Measurements from ENCODE around the gene CLEC2D.
"Not testable (repeated sequence)": the region's sequence is repeated elsewhere in the genome, so short reads cannot be mapped to it uniquely, and the experiment has no call there.

The CLEC2D gene

GRCh38 chr12:9731393-9731792, 61.9 kb downstream of the CLEC2D start:
- DNase-seq = no peak

- DNase-seq = no peak
These were observed 62.3 kb downstream of the CLEC2D start for GRCh38 chr12:9731797-9732196.

- DNase-seq = no peak
These were observed 63.5 kb downstream of the CLEC2D start, which contains the start of gene CLECL1 for GRCh38 chr12:9732921-9733461. Gene CLECL1 (minus strand): TSS chr12:9733097.

GRCh38 chr12:9735601-9736000, 66.1 kb downstream of the CLEC2D start:
- no peak for DNase-seq

GRCh38 chr12:9736936-9737705, 67.6 kb downstream of the CLEC2D start:
- DNase-seq = no peak

- DNase-seq = not testable (repeated sequence)
These were observed 69.4 kb downstream of the CLEC2D start for GRCh38 chr12:9738905-9739304.

GRCh38 chr12:9739404-9740105, 70.0 kb downstream of the CLEC2D start:
- not testable (repeated sequence) for DNase-seq

- no peak for DNase-seq
These were observed 70.7 kb downstream of the CLEC2D start for GRCh38 chr12:9740106-9740750.

GRCh38 chr12:9741726-9742125, 72.2 kb downstream of the CLEC2D start:
- DNase-seq = no peak

GRCh38 chr12:9742661-9743060, 73.1 kb downstream of the CLEC2D start:
- no peak for DNase-seq

GRCh38 chr12:9745199-9745598, 75.7 kb downstream of the CLEC2D start:
- DNase-seq = no peak

All from NCI-H1092 treated with DMSO at 0.1 percent for 48 hours (cell line).